IMR-90 (cell line): ENCODE results near the gene RAD51B. TPM values are rescaled to one million over a fixed set of nuclear protein-coding genes. Genes with fewer than 3 reads are reported as not detected.
A peak's percentile ranks its signal among the peaks of the same experiment; 100 is the strongest.

Source experiments
- ATAC-seq: fragments of 200-7000 bp; cut with Tn5 transposase; 2 replicates; pipeline ENCODE4 v1.9.1; 2020; ENCODE audit warnings: low read depth, mild to moderate bottlenecking, moderate library complexity
- BruUV-seq: library from RNA; stranded (reverse); fragments of 400-500 nt; replicated peaks from 2 replicates; lab custom pipeline; 2021; lab: Mats Ljungman, UMichigan
- CTCF ChIA-PET: fragments of 300-600 bp; formaldehyde crosslinking; extraction: SDS; loops from one replicate; lab custom pipeline; 2021; ENCODE audit warnings: antibody characterized with exemption; lab: Yijun Ruan, JAX
- POLR2A ChIA-PET: fragments of 300-600 bp; sonication (Branson Sonifier 250); formaldehyde crosslinking; loops from one replicate; lab custom pipeline; 2022; ENCODE audit warnings: antibody characterized with exemption; ENCODE audit not compliant: unreplicated experiment; lab: Charles Lee
- DNase-seq: peaks from one replicate; pipeline ENCODE4 v3.0.0; 2013
- H2AFZ ChIP-seq: replicated peaks from 2 replicates; pipeline ENCODE3; 2013; ENCODE audit warnings: low read length, mild to moderate bottlenecking; ENCODE audit not compliant: poor library complexity
- H2AK5ac ChIP-seq: 2 replicates; pipeline ENCODE4 v1.6.1; 2013; ENCODE audit warnings: low read depth, low read length, inconsistent platforms
- H2AK9ac ChIP-seq: replicated peaks from 2 replicates; pipeline ENCODE3; 2013; ENCODE audit warnings: mild to moderate bottlenecking, low read depth, low read length, moderate library complexity; ENCODE audit not compliant: poor library complexity
- H2BK120ac ChIP-seq: 2 replicates; pipeline ENCODE4 v1.6.1; 2013; ENCODE audit warnings: low read depth, low read length, inconsistent platforms
- H2BK15ac ChIP-seq: 3 replicates; pipeline ENCODE4 v1.6.1; 2013; ENCODE audit warnings: low read depth, low read length, inconsistent platforms
- H2BK20ac ChIP-seq: 2 replicates; pipeline ENCODE4 v1.6.1; 2013; ENCODE audit warnings: low read depth, mild to moderate bottlenecking, inconsistent platforms, low read length, moderate library complexity
- H2BK5ac ChIP-seq: 2 replicates; pipeline ENCODE4 v1.6.1; 2013; ENCODE audit warnings: mild to moderate bottlenecking, low read depth, low read length, inconsistent platforms; ENCODE audit not compliant: poor library complexity, severe bottlenecking
- H3K14ac ChIP-seq: replicated peaks from 2 replicates; pipeline ENCODE4 v1.6.1; 2013; ENCODE audit warnings: low read depth, low read length, inconsistent platforms
- H3K18ac ChIP-seq: 2 replicates; pipeline ENCODE4 v1.6.1; 2013; ENCODE audit warnings: low read depth, low read length, control low read depth
- H3K23ac ChIP-seq: 2 replicates; pipeline ENCODE4 v1.6.1; 2013; ENCODE audit warnings: low read depth, low read length, inconsistent platforms
- H3K27ac ChIP-seq: 2 replicates; pipeline ENCODE4 v1.5.1; 2013; ENCODE audit warnings: mild to moderate bottlenecking, control low read depth, low read length; ENCODE audit not compliant: insufficient read depth
- H3K27me3 ChIP-seq: 2 replicates; pipeline ENCODE4 v1.6.1; 2013; ENCODE audit warnings: low read length; ENCODE audit not compliant: control insufficient read depth, insufficient read depth
- H3K36me3 ChIP-seq: 2 replicates; pipeline ENCODE4 v1.6.1; 2013; ENCODE audit warnings: low read length, mixed read lengths; ENCODE audit not compliant: control insufficient read depth, insufficient read depth
- H3K4ac ChIP-seq: 2 replicates; pipeline ENCODE4 v1.6.1; 2013; ENCODE audit warnings: low read depth, low read length, inconsistent platforms
- H3K4me1 ChIP-seq: 2 replicates; pipeline ENCODE4 v1.6.1; 2013; ENCODE audit warnings: low read length, mixed read lengths; ENCODE audit not compliant: control insufficient read depth, insufficient read depth
- H3K4me2 ChIP-seq: 2 replicates; pipeline ENCODE4 v1.6.1; 2013; ENCODE audit warnings: low read depth, mild to moderate bottlenecking, control low read depth, low read length, moderate library complexity
- H3K4me3 ChIP-seq: 2 replicates; pipeline ENCODE4 v1.5.1; 2013; ENCODE audit warnings: low read depth, mild to moderate bottlenecking, control low read depth, low read length, moderate library complexity; ENCODE audit not compliant: insufficient read depth
- H3K56ac ChIP-seq: 2 replicates; pipeline ENCODE4 v1.6.1; 2013; ENCODE audit warnings: low read length, inconsistent platforms; ENCODE audit not compliant: insufficient read depth; ENCODE audit errors: extremely low read depth
- H3K79me1 ChIP-seq, 2 experiments: 2 replicates each; pipeline ENCODE4 v1.6.1; 2013; ENCODE audit warnings: low read length in 2 of 2, inconsistent platforms in 1 of 2, low read depth in 1 of 2
- H3K9ac ChIP-seq: 2 replicates; pipeline ENCODE4 v1.6.1; 2013; ENCODE audit warnings: low read depth, low read length, control low read depth
- H3K9me1 ChIP-seq: 2 replicates; pipeline ENCODE4 v1.6.1; 2013; ENCODE audit warnings: low read length, inconsistent platforms; ENCODE audit not compliant: insufficient read depth
- H3K9me3 ChIP-seq: 2 replicates; pipeline ENCODE4 v1.6.1; 2013; ENCODE audit warnings: low read length; ENCODE audit not compliant: control insufficient read depth, insufficient read depth
- H4K20me1 ChIP-seq: 2 replicates; pipeline ENCODE4 v1.6.1; 2013; ENCODE audit warnings: low read length, inconsistent platforms; ENCODE audit not compliant: insufficient read depth
- H4K5ac ChIP-seq: 2 replicates; pipeline ENCODE4 v1.6.1; 2013; ENCODE audit warnings: mild to moderate bottlenecking, low read depth, low read length, control low read depth
- H4K8ac ChIP-seq, 2 experiments: 2 replicates each; pipeline ENCODE4 v1.6.1; 2013; ENCODE audit warnings: low read depth in 2 of 2, low read length in 2 of 2, control low read depth in 1 of 2, inconsistent platforms in 1 of 2
- H4K91ac ChIP-seq: 2 replicates; pipeline ENCODE4 v1.6.1; 2013; ENCODE audit warnings: low read depth, low read length, inconsistent platforms; ENCODE audit not compliant: insufficient read depth
- CHD1 ChIP-seq: IDR thresholded peaks from 2 replicates; pipeline ENCODE4 v1.6.1; 2012; ENCODE audit warnings: low read depth, low read length, improper control_type of control experiment
- MAFK ChIP-seq: IDR thresholded peaks from 2 replicates; pipeline ENCODE4 v1.6.1; 2012; ENCODE audit warnings: low read depth, low read length, improper control_type of control experiment
- RCOR1 ChIP-seq: IDR thresholded peaks from 2 replicates; pipeline ENCODE4 v1.6.1; 2012; ENCODE audit warnings: mild to moderate bottlenecking, low read length, improper control_type of control experiment; ENCODE audit not compliant: insufficient replicate concordance
- WGBS, 2 experiments: methylation state at CpG; one replicate each; pipeline versions ENCODE4 v1.1.5 to v1.1.7; 2013; ENCODE audit warnings: missing lambda C conversion rate in 2 of 2; ENCODE audit not compliant: insufficient read length in 1 of 2; ENCODE audit errors: extremely low coverage in 2 of 2; 5-methylcytosine and 5-hydroxymethylcytosine counted together
- dilution Hi-C: fragments of 300-500 bp; cut with HindIII; formaldehyde crosslinking; loops from one replicate; pipeline ENCODE4 v1.14.3; 2018; ENCODE audit warnings: low sequenced_read_pairs; ENCODE audit not compliant: unreplicated experiment
- in situ Hi-C: fragments of 300-500 bp; cut with MboI; formaldehyde crosslinking; loops from 3 replicates; pipeline ENCODE4 v1.14.3; 2019; ENCODE audit warnings: low sequenced_read_pairs, inconsistent platforms, mixed read lengths
- intact Hi-C: fragments of 100-400 bp; cut with micrococcal nuclease; formaldehyde crosslinking; loops from 2 replicates; pipeline ENCODE4 v1.10.0; 2022
- polyA plus RNA-seq, 3 experiments: library from polyadenylated mRNA; depleted of rRNA; stranded (reverse); fragments of >200 nt; gene quantifications; 2 replicates each; pipeline ENCODE4 v1.2.3, GENCODE V29; 2012; ENCODE audit warnings: low replicate concordance in 1 of 3
- total RNA-seq: library from RNA; depleted of rRNA; stranded (reverse); fragments of >200 nt; gene quantifications from 2 replicates; pipeline ENCODE4 v1.2.3, GENCODE V29; 2012

The RAD51B gene
- total and polyA plus RNA-seq, 2 of the 4 experiments (the other 2 are of a cell fraction): 5.1 to 18.8 TPM

DNA sequence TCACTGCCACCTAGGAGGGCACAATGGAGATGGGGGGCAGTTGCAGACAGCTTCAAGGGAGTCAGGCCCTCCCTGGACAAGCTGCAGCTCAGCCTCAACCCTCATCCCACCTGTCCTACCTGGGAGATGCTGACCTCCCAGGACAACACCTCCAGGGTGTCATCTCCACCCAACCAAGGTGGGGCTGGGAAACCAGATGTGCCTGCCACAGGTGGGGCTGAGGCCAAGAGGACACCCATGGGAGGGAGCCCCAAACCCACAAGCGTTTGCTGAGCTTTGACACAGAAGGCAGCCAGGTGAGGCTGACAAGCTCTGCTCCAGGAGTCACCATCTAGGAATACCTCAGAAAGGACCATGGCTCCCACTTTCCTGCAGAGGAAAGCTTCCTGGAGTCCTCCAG lies 941.8 kb downstream of the RAD51B start:
- Histone ChIP-seq H3K9me3 (no peaks in the 10 kb centered on the region), H2BK15ac (peak overlapping the region; percentile 40; the same call in 1 of the 3 replicates), H2BK20ac (no peak overlapping the region), H3K27ac (no peak overlapping the region), H3K4me1 (peaks cover 13% of the 10 kb centered on the region), H3K27me3 (no peaks in the 10 kb centered on the region), H2BK120ac (no peak overlapping the region), H3K4me3 (no peak overlapping the region), H3K79me1 (no peaks in the 10 kb centered on the region), H3K9me1 (peaks cover 7% of the 10 kb centered on the region; the same call in 1 of the 2 replicates), H4K20me1 (no peaks in the 10 kb centered on the region), H3K9ac (no peak overlapping the region), H2AK5ac (peak overlapping the region; percentile 53; the same call in 1 of the 2 replicates), H4K8ac (no peak overlapping the region), H4K91ac (no peak overlapping the region), H3K56ac (no peak overlapping the region), H4K5ac (no peak overlapping the region), H3K4ac (no peak overlapping the region), H3K18ac (no peak overlapping the region), H3K4me2 (no peak overlapping the region), H2BK5ac (no peak overlapping the region), H2AK9ac (peak overlapping the region; percentile 53), H3K23ac (no peak overlapping the region), H3K14ac (no peak overlapping the region), H3K36me3 (no peaks in the 10 kb centered on the region), H2AFZ (no peak overlapping the region)
- TF ChIP-seq MAFK (no peak), CHD1 (no peak), RCOR1 (no peak)
- POLR2A ChIA-PET: interaction anchor here (0.8 kb wide), 1 partner anchor 39 kb away, joined by 13 read pairs; no protein-coding TSS in a partner anchor
- in situ Hi-C loops (no loop called here), dilution Hi-C loops (no loop called here), intact Hi-C loops (no loop called here)
- ATAC-seq (no peak), DNase-seq (no peak)
- CTCF ChIA-PET: no interaction called here
- BruUV-seq: no TSS peak
- 100% methylated on average over 1 of the region's 1 CpG; no CpG with 5 or more reads in 1 of the 2 experiments for WGBS, 2 experiments
